Suprapubic skin (tissue), 4 donors: ENCODE measurements around the gene NTRK1.

ENCODE experiments used
- EP300 ChIP-seq: sonication (generic); formaldehyde crosslinking; IDR thresholded peaks from one replicate; pipeline ENCODE4 v1.6.1; 2017; ENCODE audit warnings: antibody characterized with exemption
- POLR2A ChIP-seq, 2 donors: fragments of 450-650 bp; IDR thresholded peaks; one replicate each; pipeline ENCODE4 v1.6.1; 2017; ENCODE audit warnings: antibody characterized with exemption in 2 of 2, mild to moderate bottlenecking in 2 of 2, moderate library complexity in 2 of 2
- POLR2AphosphoS5 ChIP-seq, 3 donors: sonication (generic); formaldehyde crosslinking; IDR thresholded peaks; one replicate each; pipeline ENCODE4 v1.6.1; 2017; ENCODE audit warnings: antibody characterized with exemption in 3 of 3
- TF ChIP-seq, protein P1 (sequence below), 2 donors: fragments of 200-600 bp in 1 of 2; fragments of 450-650 bp in 1 of 2; sonication (generic) in 1 of 2; IDR thresholded peaks; one replicate each; pipeline ENCODE4 v1.5.1; 2016 to 2019; ENCODE audit warnings: antibody characterized with exemption in 2 of 2, mild to moderate bottlenecking in 1 of 2, moderate library complexity in 1 of 2

- TF ChIP-seq POLR2A (IDR thresholded peaks at IDR 0.05) (no peak), POLR2AphosphoS5 (IDR thresholded peaks at IDR 0.05) (no peak), EP300 (no peak)
- TF ChIP-seq, protein P1, sequence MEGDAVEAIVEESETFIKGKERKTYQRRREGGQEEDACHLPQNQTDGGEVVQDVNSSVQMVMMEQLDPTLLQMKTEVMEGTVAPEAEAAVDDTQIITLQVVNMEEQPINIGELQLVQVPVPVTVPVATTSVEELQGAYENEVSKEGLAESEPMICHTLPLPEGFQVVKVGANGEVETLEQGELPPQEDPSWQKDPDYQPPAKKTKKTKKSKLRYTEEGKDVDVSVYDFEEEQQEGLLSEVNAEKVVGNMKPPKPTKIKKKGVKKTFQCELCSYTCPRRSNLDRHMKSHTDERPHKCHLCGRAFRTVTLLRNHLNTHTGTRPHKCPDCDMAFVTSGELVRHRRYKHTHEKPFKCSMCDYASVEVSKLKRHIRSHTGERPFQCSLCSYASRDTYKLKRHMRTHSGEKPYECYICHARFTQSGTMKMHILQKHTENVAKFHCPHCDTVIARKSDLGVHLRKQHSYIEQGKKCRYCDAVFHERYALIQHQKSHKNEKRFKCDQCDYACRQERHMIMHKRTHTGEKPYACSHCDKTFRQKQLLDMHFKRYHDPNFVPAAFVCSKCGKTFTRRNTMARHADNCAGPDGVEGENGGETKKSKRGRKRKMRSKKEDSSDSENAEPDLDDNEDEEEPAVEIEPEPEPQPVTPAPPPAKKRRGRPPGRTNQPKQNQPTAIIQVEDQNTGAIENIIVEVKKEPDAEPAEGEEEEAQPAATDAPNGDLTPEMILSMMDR (IDR thresholded peaks at IDR 0.05) = no peak
Observed at GRCh38 chr1:156863631-156864030, 3.0 kb downstream of the NTRK1 start.
